Measurements from ENCODE around the gene FAM163B.
A peak's percentile ranks its signal among the peaks of the same experiment; 100 is the strongest.

Gene FAM163B

DNA sequence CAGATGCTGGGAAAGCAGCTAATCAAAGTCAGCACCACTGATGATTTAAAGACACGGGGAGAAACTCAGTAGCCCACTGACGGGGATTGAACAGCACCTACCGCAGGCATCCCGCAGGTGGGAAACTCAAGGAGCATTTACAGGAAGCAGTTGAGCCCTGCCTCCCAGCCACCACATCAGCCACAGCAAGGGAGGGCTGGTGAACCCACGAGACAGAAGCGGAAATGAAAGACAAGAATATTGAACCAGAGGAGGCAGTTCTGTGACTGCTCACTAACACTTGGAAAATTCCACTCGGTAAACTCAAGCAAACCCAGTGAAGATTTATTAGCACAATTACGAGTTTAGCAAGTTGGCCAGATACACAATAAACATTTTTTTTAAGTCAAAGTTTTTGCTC is 10.6 kb upstream of the FAM163B start:
- peak; percentile 10 for DNase-seq
- Histone ChIP-seq H3K4me3 (ENCODE audit: low read length) (no peak overlapping the region), H3K27me3 (replicated peaks; ENCODE audit: insufficient read depth, low read length) (peaks cover 85% of the 10 kb centered on the region), H3K9ac (ENCODE audit: low read length) (no peak overlapping the region), H3K27ac (ENCODE audit: low read length) (no peak overlapping the region), H2AFZ (ENCODE audit: low read length) (no peak overlapping the region), H3K36me3 (replicated peaks; ENCODE audit: insufficient read depth, low read length) (no peaks in the 10 kb centered on the region), H3K4me2 (ENCODE audit: low read depth, low read length) (no peak overlapping the region), H3K79me2 (ENCODE audit: low read length) (no peaks in the 10 kb centered on the region), H4K20me1 (ENCODE audit: insufficient read depth, low read length) (no peaks in the 10 kb centered on the region), H3F3A (ENCODE audit: insufficient read depth, low read length) (no peaks in the 10 kb centered on the region), H3K9me3 (replicated peaks; ENCODE audit: insufficient read depth, low read length) (no peaks in the 10 kb centered on the region), H3K9me2 (replicated peaks; ENCODE audit: insufficient read depth, low read length) (no peaks in the 10 kb centered on the region), H3K4me1 (ENCODE audit: low read length) (peaks cover 7% of the 10 kb centered on the region; the same call in 1 of the 2 replicates)
- TF ChIP-seq EZH2 (optimal IDR thresholded peaks at IDR 0.05; ENCODE audit: low read depth, low read length) (no peak), EZH2phosphoT487 (IDR thresholded peaks at IDR 0.05; ENCODE audit: low read length) (no peak)
- TF ChIP-seq, protein P1, sequence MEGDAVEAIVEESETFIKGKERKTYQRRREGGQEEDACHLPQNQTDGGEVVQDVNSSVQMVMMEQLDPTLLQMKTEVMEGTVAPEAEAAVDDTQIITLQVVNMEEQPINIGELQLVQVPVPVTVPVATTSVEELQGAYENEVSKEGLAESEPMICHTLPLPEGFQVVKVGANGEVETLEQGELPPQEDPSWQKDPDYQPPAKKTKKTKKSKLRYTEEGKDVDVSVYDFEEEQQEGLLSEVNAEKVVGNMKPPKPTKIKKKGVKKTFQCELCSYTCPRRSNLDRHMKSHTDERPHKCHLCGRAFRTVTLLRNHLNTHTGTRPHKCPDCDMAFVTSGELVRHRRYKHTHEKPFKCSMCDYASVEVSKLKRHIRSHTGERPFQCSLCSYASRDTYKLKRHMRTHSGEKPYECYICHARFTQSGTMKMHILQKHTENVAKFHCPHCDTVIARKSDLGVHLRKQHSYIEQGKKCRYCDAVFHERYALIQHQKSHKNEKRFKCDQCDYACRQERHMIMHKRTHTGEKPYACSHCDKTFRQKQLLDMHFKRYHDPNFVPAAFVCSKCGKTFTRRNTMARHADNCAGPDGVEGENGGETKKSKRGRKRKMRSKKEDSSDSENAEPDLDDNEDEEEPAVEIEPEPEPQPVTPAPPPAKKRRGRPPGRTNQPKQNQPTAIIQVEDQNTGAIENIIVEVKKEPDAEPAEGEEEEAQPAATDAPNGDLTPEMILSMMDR (IDR thresholded peaks at IDR 0.05; ENCODE audit: low read length) = no peak

- H3K4me1 ChIP-seq (ENCODE audit: low read length) = peaks cover 7% of the 10 kb centered on the region; the same call in 1 of the 2 replicates
- TF ChIP-seq, protein P1 (IDR thresholded peaks at IDR 0.05; ENCODE audit: low read length) = no peak
- no peak for TF ChIP-seq EZH2phosphoT487 (IDR thresholded peaks at IDR 0.05; ENCODE audit: low read length)
- TF ChIP-seq EZH2 (optimal IDR thresholded peaks at IDR 0.05; ENCODE audit: low read depth, low read length) = no peak
- no peaks in the 10 kb centered on the region for H3K79me2 ChIP-seq (ENCODE audit: low read length)
- H4K20me1 ChIP-seq (ENCODE audit: insufficient read depth, low read length) = no peaks in the 10 kb centered on the region
- no peak overlapping the region for H3K4me3 ChIP-seq (ENCODE audit: low read length)
- no peaks in the 10 kb centered on the region for H3K9me2 ChIP-seq (replicated peaks; ENCODE audit: insufficient read depth, low read length)
- no peak for DNase-seq
- no peak overlapping the region for H3K27ac ChIP-seq (ENCODE audit: low read length)
- H3K36me3 ChIP-seq (replicated peaks; ENCODE audit: insufficient read depth, low read length) = no peaks in the 10 kb centered on the region
- no peak overlapping the region for H2AFZ ChIP-seq (ENCODE audit: low read length)
- H3K4me2 ChIP-seq (ENCODE audit: low read depth, low read length) = no peak overlapping the region
- peaks cover 95% of the 10 kb centered on the region for H3K27me3 ChIP-seq (replicated peaks; ENCODE audit: insufficient read depth, low read length)
- H3K9ac ChIP-seq (ENCODE audit: low read length) = no peak overlapping the region
- H3K9me3 ChIP-seq (replicated peaks; ENCODE audit: insufficient read depth, low read length) = no peaks in the 10 kb centered on the region
- no peaks in the 10 kb centered on the region for H3F3A ChIP-seq (ENCODE audit: insufficient read depth, low read length)
Measured at GRCh38 chr9:133618726-133619125, 9.5 kb upstream of the FAM163B start.

- Histone ChIP-seq H3F3A (ENCODE audit: insufficient read depth, low read length) (no peaks in the 10 kb centered on the region), H3K27ac (ENCODE audit: low read length) (no peak overlapping the region), H3K4me2 (ENCODE audit: low read depth, low read length) (no peak overlapping the region), H2AFZ (ENCODE audit: low read length) (no peak overlapping the region), H3K79me2 (ENCODE audit: low read length) (no peaks in the 10 kb centered on the region), H4K20me1 (ENCODE audit: insufficient read depth, low read length) (no peaks in the 10 kb centered on the region), H3K36me3 (replicated peaks; ENCODE audit: insufficient read depth, low read length) (no peaks in the 10 kb centered on the region), H3K4me1 (ENCODE audit: low read length) (peaks cover 7% of the 10 kb centered on the region; the same call in 1 of the 2 replicates), H3K4me3 (ENCODE audit: low read length) (no peak overlapping the region), H3K9me3 (replicated peaks; ENCODE audit: insufficient read depth, low read length) (no peaks in the 10 kb centered on the region), H3K27me3 (replicated peaks; ENCODE audit: insufficient read depth, low read length) (peaks cover 99% of the 10 kb centered on the region), H3K9ac (ENCODE audit: low read length) (no peak overlapping the region), H3K9me2 (replicated peaks; ENCODE audit: insufficient read depth, low read length) (no peaks in the 10 kb centered on the region)
- TF ChIP-seq EZH2 (optimal IDR thresholded peaks at IDR 0.05; ENCODE audit: low read depth, low read length) = no peak
- DNase-seq = no peak
Measured at GRCh38 chr9:133616643-133617405, 7.6 kb upstream of the FAM163B start.

DNA sequence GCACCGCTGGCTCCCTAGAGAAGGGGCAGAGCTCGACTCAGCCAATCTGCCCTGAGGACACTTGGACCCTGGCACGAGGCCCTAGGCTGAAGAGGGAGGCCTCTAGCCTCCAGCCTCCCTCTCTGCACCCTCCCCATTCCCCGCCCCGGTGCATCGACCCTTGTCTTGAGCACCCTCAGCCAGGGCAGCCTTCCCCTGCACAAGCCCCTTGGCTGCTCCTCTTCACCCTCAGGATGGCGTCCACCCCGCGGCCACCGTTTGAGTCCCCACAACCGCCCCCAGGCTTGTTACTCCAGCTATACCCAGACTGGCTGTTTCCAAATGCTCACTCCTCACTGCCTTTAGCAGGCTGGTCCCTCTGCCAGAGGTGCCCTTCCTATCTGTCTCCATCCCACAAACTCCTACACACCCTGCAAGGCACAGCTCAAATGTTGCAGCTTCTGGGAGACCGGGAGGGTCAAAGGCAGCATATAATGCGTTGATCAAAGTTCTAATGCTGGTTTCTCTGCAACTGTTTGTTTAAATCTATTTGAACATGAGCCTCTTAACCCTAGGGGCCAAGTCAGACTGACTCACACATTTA is 6.5 kb upstream of the FAM163B start:
- H3K79me2 ChIP-seq (ENCODE audit: low read length) = no peaks in the 10 kb centered on the region
- H3K9ac ChIP-seq (ENCODE audit: low read length) = no peak overlapping the region
- H3K9me3 ChIP-seq (replicated peaks; ENCODE audit: insufficient read depth, low read length) = no peaks in the 10 kb centered on the region
- peaks cover 99% of the 10 kb centered on the region for H3K27me3 ChIP-seq (replicated peaks; ENCODE audit: insufficient read depth, low read length)
- no peak overlapping the region for H2AFZ ChIP-seq (ENCODE audit: low read length)
- H3K4me1 ChIP-seq (ENCODE audit: low read length) = peaks cover 5% of the 10 kb centered on the region; the same call in 1 of the 2 replicates
- no peak overlapping the region for H3K27ac ChIP-seq (ENCODE audit: low read length)
- no peaks in the 10 kb centered on the region for H4K20me1 ChIP-seq (ENCODE audit: insufficient read depth, low read length)
- H3K4me3 ChIP-seq (ENCODE audit: low read length) = no peak overlapping the region
- H3K4me2 ChIP-seq (ENCODE audit: low read depth, low read length) = no peak overlapping the region
- no peaks in the 10 kb centered on the region for H3K36me3 ChIP-seq (replicated peaks; ENCODE audit: insufficient read depth, low read length)
- TF ChIP-seq EZH2phosphoT487 (IDR thresholded peaks at IDR 0.05; ENCODE audit: low read length) (no peak), EZH2 (optimal IDR thresholded peaks at IDR 0.05; ENCODE audit: low read depth, low read length) (no peak)
- TF ChIP-seq, protein P1 (IDR thresholded peaks at IDR 0.05; ENCODE audit: low read length) = no peak
- no peak for DNase-seq
- H3F3A ChIP-seq (ENCODE audit: insufficient read depth, low read length) = no peaks in the 10 kb centered on the region
- H3K9me2 ChIP-seq (replicated peaks; ENCODE audit: insufficient read depth, low read length) = no peaks in the 10 kb centered on the region

Measured in MM.1S (cell line).